ENCODE data around the gene THY1.
"Not testable (repeated sequence)": the region's sequence is repeated elsewhere in the genome, so short reads cannot be mapped to it uniquely, and the experiment has no call there.

Gene THY1

DNA sequence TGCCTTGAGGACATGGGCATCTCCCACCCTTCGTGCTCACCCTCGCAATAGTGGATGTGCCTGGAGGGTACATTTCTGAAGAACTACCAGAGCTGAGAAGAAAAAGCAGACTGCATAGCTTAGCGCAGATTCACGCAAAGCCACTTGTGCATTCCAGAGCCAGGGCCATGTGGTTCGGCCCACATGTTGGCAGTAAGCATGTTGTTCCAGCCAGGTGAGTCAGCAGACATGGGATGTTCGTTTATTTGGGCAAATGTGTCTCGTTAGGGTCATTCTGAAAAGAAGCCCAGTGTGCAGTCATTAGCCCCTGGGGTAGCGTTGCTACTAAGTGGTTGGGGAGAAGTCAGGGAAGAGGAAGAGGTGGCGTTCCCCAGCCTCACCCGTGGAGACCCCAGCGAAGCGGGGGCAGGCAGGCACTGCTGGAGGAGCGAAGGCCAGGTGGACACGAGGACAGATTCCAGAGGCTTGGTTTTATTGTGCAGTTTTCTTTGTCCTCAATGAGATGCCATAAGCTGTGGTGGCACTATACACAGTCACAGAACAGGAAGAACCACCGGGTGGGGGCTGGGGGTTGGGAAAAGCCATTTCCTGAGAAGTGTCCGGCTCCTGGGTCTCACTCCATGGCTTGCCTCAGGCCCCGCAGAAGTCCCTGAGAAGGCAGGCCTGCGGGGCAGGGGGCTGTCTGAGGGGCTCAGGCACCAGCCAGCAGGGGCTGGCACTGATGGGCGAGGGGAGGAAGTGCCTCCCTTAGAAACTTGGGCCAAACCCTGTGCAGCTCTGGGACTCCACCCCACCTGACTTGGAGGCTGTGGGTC lies 5.0 kb downstream of the THY1 start:
- DNase-seq (ENCODE audit: low spot score) = no peak

DNA sequence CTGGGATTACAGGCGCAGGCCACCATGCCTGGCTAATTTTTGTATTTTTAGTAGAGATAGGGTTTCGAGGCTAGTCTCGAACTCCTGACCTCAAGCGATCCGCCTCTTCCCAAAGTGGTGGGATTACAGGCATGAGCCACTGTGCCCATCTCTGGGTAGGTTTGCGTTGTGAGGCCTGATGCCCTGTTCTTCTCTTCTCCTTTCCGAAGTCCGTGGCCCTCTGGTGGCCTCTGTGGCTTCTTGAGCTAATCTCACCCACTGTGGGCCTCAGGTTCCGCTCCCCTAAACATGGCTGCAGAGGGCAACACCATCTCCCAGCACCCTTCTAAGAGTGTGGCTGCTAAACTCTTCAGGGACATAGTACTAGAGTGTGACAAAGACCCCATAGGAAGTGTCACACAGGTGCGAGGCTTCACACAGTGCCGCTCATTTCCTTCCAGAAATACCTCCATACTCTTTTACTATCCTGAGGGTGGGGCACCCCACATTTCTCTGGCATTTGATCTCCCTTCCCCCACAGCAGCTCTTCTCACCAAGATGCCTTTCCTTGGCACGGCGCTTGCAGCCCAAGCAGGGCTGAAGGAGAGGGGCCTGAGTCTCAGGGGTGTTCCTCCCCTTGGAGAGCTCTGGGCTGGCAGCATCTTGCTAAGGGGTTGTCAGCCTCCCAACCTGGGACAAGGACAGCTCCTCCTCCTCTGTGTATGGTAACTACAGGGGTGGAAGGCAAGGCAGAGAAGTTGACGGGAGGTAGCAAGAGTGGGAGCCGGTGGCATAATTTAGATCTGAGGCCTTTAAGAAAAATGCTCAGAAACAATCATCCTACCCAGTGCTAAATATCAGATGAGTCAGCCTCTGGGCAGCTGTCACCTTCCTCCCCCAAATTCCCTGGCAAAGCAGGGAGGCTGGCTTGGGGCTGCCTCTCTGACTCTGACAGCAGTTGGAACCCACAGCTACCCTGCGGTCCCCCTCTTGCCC lies 6.1 kb downstream of the THY1 start:
- DNase-seq (ENCODE audit: low spot score) = no peak

DNA sequence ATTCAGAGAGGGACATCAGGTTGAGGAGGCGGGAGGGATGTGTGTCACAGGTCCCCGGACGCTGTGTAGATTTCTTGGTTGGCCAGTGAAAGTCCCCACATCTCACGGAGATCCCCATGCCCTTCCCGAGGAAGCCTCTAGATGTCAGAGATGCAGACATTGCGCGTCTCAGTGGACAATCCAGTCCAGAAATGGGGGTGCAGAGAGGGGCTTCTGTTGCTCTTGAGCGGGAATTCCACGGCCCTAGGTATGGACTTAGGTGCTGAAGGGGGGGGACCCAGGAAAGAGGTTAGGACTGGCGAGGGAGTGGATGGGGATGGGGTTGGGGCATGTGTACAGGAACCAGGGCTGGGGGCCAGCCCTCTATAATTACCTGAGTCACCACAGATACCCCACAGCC lies 7.0 kb downstream of the THY1 start:
- no peak for DNase-seq (ENCODE audit: low spot score)

DNA sequence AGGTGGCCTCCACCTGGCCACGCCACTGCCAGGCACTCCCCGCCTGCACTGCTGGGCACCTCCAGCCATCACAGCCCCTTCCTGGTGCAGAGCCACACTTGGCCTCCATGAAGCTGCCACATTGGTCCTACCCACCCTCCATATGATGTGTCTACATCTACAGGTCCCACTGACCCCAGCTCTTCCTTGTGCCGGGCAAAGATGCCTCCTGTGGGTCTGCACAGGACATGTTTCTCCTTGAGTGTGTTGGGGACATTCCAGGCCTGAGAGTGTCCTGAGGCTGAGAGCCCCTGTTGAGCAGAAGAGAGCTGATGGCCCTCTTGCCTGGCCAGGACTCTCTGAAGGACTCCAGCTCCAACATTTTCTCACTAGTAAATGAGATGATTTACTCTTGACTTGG lies 7.5 kb downstream of the THY1 start:
- no peak for DNase-seq (ENCODE audit: low spot score)

- DNase-seq (ENCODE audit: low spot score) = no peak
Observed at GRCh38 chr11:119414734-119415133, 8.2 kb downstream of the THY1 start.

- no peak for DNase-seq (ENCODE audit: low spot score)
Observed at GRCh38 chr11:119414321-119414720, 8.7 kb downstream of the THY1 start.

GRCh38 chr11:119412072-119412471 lies 10.9 kb downstream of the THY1 start:
- no peak for DNase-seq (ENCODE audit: low spot score)

GRCh38 chr11:119410501-119410900 lies 12.5 kb downstream of the THY1 start:
- no peak for DNase-seq (ENCODE audit: low spot score)

DNA sequence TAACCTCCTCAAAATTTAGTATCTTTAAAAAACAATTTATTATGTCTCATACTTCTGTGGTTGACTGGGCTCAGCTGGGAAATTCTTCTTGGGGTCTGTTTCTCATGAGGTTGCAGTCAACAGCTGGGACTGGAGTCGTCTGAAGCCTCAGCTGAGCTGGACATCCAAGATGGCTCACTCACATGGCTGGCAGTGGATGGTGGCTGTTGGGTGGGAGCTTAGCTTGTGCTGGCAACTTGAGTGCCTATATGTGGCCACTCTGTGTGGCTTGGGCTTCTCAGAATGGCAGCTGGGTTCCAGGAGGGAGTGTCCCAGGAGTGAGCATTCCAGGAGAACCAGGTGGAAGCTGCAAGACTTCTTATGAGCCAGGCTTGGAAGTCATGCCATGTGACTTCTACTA lies 13.2 kb downstream of the THY1 start:
- DNase-seq (ENCODE audit: low spot score) = no peak

GRCh38 chr11:119406005-119406404 lies 17.0 kb downstream of the THY1 start:
- no peak for DNase-seq (ENCODE audit: low spot score)

DNA sequence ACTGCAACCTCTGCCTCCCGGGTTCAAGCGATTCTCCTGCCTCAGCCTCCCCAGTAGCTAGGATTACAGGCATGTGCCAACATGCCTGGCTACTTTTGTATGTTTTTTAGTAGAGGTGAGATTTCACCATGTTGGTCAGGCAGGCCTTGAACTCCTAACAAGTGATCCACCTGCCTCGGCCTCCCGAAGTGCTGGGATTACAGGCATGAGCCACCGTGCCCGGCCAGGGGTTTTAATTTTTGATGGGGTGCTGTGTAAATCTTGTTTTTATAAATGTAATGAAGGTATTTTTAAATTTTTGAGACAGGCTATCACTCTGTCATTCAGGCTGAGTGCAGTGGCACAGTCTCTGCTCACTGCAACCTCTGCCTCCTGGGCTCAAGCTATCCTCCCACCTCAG lies 17.5 kb downstream of the THY1 start:
- not testable (repeated sequence) for DNase-seq (ENCODE audit: low spot score)

DNA sequence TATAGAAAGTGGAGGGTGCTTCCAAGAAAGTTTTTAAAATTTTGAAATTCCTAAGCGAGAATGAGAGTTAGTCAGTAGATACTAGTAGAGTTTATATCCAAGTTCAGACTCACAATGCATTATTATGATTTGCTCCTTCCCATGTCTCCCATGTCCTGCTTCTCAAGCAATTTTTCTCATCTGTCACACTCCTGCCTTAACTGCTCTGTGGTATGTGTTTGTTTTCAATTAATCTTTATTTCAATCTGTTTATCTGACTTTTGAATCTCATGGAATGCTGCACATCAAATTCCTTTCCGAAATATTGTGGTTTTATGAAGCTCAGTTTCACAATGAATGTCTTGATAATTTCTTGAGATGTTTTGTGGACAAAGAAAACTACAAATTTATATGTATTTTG lies 18.1 kb downstream of the THY1 start:
- no peak for DNase-seq (ENCODE audit: low spot score)

- DNase-seq (ENCODE audit: low spot score) = no peak
Observed at GRCh38 chr11:119403021-119403420, 20.0 kb downstream of the THY1 start.

- no peak for DNase-seq (ENCODE audit: low spot score)
Observed at GRCh38 chr11:119402470-119402869, 20.5 kb downstream of the THY1 start.

GRCh38 chr11:119400860-119401259 lies 22.1 kb downstream of the THY1 start:
- no peak for DNase-seq (ENCODE audit: low spot score)

GRCh38 chr11:119397740-119398139 lies 25.2 kb downstream of the THY1 start:
- no peak for DNase-seq (ENCODE audit: low spot score)

GRCh38 chr11:119396835-119397234 lies 26.1 kb downstream of the THY1 start:
- DNase-seq (ENCODE audit: low spot score) = no peak

GRCh38 chr11:119391275-119391674 lies 31.7 kb downstream of the THY1 start:
- no peak for DNase-seq (ENCODE audit: low spot score)

DNA sequence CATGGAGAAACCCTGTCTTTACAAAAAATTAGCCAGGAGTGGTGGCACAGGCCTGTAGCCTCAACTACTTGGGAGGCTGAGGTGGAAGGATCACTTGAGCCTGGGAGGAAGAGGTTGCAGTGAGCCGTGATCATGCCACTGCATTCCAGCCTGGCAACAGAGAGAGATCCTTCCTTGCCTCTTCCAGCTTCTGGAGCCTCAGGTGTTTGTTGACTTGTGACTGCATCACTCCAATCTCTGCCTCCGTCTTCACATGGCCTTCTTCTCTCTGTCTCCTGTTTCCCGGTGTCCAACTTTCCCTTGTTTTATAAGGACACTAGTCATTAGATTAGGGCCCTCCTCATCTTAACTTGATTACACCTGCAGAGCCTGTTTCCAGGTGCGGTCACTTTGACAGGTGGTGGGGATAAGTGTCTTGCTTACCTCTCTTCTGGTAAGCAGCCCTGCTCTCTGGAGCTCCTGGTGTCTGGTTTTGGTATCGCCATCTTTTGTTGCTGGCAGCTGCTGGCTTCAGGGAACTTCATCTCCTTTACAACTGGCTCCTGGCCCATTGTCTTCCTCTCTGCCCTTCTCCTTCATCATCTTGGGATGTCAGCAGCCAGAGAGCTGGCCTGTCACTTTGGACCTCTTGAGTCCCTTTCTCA lies 33.2 kb downstream of the THY1 start:
- no peak for DNase-seq (ENCODE audit: low spot score)

GRCh38 chr11:119388103-119388502 lies 34.9 kb downstream of the THY1 start:
- no peak for DNase-seq (ENCODE audit: low spot score)

- DNase-seq (ENCODE audit: low spot score) = no peak
Observed at GRCh38 chr11:119384332-119384731, 38.6 kb downstream of the THY1 start.

DNA sequence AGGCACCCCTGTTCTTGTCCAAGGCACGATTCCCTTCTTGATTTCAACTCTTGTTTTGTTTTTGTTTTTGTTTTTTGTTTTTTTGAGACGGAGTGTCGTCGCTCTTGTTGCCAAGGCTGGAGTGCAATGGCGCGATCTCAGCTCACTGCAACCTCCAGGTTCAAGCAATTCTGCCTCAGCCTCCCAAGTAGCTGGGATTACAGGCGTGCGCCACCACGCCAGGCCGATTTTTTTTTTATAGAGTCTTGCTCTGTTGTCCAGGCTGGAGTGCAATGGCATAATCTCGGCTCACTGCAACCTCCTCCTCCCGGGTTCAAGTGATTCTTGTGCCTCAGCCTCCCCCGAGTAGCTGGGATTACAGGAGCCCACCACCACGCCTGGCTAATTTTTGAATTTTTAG lies 40.5 kb downstream of the THY1 start:
- not testable (repeated sequence) for DNase-seq (ENCODE audit: low spot score)

DNA sequence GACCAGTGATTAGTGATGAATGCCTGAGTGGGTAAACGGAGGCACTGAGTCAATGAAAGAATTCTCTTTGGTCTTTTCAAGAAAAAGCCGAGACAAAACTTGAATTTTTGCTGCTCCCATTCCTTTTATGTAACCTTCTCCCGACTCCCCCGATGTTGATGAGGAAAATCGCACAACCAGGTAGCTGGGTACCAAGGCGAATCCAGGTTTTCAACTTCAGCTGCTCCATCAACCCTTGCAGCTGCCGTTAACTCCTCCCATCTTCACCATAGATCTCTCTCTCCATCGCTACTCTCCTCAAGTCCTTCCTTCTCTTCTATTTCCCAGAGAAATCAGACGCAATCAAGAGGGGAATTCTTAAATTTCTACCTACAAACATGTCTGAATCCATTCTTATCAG lies 40.9 kb downstream of the THY1 start:
- no peak for DNase-seq (ENCODE audit: low spot score)
